Esophagus squamous epithelium (tissue), 4 donors: ENCODE results near the gene C19orf25.

ENCODE experiments used
- POLR2A ChIP-seq, 4 donors: fragments of 450-650 bp; IDR thresholded peaks; one replicate each; pipeline ENCODE4 v1.6.1; 2017; ENCODE audit warnings: antibody characterized with exemption in 4 of 4, mild to moderate bottlenecking in 4 of 4, moderate library complexity in 3 of 4
- TF ChIP-seq, protein P1 (sequence below), 6 experiments: fragments of 450-650 bp in 4 of 6; fragments of 200-600 bp in 2 of 6; sonication (generic) in 2 of 6; IDR thresholded peaks; one replicate each; pipeline ENCODE4 v1.5.1; 2016 to 2019; ENCODE audit warnings: antibody characterized with exemption in 6 of 6, mild to moderate bottlenecking in 4 of 6, moderate library complexity in 4 of 6

DNA sequence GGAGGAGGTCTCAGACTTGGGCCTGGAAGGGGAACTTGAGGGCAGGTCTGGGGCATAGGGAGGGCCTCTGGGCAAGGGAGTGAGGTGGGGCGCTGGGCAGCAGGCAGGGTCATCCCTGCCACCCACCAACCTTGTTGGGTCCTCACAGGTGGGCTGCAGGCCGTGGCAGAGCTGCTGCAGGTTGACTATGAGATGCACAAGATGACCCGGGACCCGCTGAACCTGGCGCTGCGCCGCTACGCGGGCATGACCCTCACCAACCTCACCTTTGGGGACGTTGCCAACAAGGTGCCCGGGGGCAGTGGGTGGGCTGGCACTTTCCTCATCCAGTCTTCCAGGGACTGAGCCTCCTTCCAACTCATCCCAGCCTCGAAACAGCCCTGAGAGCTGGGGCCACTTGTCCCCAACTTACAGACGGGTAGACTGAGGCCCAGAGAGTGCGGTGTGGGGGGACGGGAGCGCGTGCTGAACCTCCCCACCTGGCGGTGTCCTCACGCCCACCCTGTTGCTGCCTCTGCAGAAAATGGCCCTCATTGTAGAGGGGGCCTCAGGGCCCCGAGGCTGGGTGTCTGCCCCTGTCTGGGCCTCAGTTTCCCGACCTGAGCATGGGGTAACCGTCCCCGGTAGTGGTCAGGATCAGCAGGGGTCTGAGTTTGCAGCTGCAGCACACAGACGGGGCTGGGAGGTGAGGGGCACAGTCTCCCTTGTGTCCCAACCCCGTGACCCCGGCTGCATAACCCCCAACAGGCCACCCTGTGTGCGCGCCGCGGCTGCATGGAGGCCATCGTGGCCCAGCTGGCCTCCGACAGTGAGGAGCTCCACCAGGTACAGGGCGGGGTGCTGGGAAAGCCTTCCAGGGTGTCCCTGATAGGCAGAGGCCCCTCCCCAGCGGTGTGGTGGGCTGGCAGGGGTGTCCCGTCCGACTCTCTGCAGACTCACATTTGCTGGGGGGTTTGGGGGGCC, 18.7 kb downstream of the C19orf25 start:
- TF ChIP-seq, protein P1, sequence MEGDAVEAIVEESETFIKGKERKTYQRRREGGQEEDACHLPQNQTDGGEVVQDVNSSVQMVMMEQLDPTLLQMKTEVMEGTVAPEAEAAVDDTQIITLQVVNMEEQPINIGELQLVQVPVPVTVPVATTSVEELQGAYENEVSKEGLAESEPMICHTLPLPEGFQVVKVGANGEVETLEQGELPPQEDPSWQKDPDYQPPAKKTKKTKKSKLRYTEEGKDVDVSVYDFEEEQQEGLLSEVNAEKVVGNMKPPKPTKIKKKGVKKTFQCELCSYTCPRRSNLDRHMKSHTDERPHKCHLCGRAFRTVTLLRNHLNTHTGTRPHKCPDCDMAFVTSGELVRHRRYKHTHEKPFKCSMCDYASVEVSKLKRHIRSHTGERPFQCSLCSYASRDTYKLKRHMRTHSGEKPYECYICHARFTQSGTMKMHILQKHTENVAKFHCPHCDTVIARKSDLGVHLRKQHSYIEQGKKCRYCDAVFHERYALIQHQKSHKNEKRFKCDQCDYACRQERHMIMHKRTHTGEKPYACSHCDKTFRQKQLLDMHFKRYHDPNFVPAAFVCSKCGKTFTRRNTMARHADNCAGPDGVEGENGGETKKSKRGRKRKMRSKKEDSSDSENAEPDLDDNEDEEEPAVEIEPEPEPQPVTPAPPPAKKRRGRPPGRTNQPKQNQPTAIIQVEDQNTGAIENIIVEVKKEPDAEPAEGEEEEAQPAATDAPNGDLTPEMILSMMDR (IDR thresholded peaks at IDR 0.05): no peak
- TF ChIP-seq POLR2A (IDR thresholded peaks at IDR 0.05): no peak
